ENCODE measurements around the gene PCDHGB6.
"Not testable (repeated sequence)": the region's sequence is repeated elsewhere in the genome, so short reads cannot be mapped to it uniquely, and the experiment has no call there.

Gene PCDHGB6

GRCh38 chr5:141407790-141408505 is at the start of gene PCDHGB6:
TSS of gene PCDHGB6 (plus strand) at chr5:141408021. CDS start at chr5:141408203, 182 bp downstream.
- H3K36me3 ChIP-seq (ENCODE audit: control insufficient read depth in 2 of 2, insufficient read depth in 1 of 2, low read length in 2 of 2); H3K27ac ChIP-seq (ENCODE audit: extremely low read depth, low read depth, low read length); POLR2A ChIA-PET; H3K9me3 ChIP-seq (ENCODE audit: control insufficient read depth, insufficient read depth, low read depth, low read length); H3K4me3 ChIP-seq (ENCODE audit: low read depth, low read length); H3K4me1 ChIP-seq (ENCODE audit: control insufficient read depth, insufficient read depth, low read length): not testable (repeated sequence)
- CTCF ChIA-PET, result interaction anchor here (0.8 to 2.9 kb wide), 4 partner anchors 9 to 158 kb away, joined by 3 to 14 read pairs (median 6); partner anchors contain the start of genes PCDHGA8 and PCDHGB7

GRCh38 chr5:141359790-141360426 is 47.9 kb upstream of the PCDHGB6 start, which contains the start of gene PCDHGB2:
TSS of gene PCDHGB2 (plus strand) at chr5:141359994. CDS start at chr5:141360136, 142 bp downstream.
- H3K4me1 ChIP-seq (ENCODE audit: control insufficient read depth, insufficient read depth, low read length), result no peaks in the 10 kb centered on the region
- H3K36me3 ChIP-seq (ENCODE audit: control insufficient read depth in 2 of 2, insufficient read depth in 1 of 2, low read length in 2 of 2), result no peaks in the 10 kb centered on the region
- peaks cover 3% of the 10 kb centered on the region; the same call in 1 of the 2 replicates for H3K9me3 ChIP-seq (ENCODE audit: control insufficient read depth, insufficient read depth, low read depth, low read length)
- no peak within 1 kb of the TSS for H3K27ac ChIP-seq (ENCODE audit: extremely low read depth, low read depth, low read length)
- TF ChIP-seq ZNF701 (tag by site-specific recombination; IDR thresholded peaks at IDR 0.05) (no peak), ZNF654 (tag by site-specific recombination; IDR thresholded peaks at IDR 0.05; ENCODE audit: low read depth) (peak; percentile 53), ZNF302 (tag by site-specific recombination; IDR thresholded peaks at IDR 0.05; ENCODE audit: low read depth) (no peak), ZNF626 (tag by site-specific recombination; IDR thresholded peaks at IDR 0.05) (no peak), ZNF280C (tag by site-specific recombination; IDR thresholded peaks at IDR 0.05) (no peak)
- TF ChIP-seq, protein P1, sequence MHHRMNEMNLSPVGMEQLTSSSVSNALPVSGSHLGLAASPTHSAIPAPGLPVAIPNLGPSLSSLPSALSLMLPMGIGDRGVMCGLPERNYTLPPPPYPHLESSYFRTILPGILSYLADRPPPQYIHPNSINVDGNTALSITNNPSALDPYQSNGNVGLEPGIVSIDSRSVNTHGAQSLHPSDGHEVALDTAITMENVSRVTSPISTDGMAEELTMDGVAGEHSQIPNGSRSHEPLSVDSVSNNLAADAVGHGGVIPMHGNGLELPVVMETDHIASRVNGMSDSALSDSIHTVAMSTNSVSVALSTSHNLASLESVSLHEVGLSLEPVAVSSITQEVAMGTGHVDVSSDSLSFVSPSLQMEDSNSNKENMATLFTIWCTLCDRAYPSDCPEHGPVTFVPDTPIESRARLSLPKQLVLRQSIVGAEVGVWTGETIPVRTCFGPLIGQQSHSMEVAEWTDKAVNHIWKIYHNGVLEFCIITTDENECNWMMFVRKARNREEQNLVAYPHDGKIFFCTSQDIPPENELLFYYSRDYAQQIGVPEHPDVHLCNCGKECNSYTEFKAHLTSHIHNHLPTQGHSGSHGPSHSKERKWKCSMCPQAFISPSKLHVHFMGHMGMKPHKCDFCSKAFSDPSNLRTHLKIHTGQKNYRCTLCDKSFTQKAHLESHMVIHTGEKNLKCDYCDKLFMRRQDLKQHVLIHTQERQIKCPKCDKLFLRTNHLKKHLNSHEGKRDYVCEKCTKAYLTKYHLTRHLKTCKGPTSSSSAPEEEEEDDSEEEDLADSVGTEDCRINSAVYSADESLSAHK (tag by site-specific recombination; IDR thresholded peaks at IDR 0.05), result no peak
- TF ChIP-seq, protein P2, sequence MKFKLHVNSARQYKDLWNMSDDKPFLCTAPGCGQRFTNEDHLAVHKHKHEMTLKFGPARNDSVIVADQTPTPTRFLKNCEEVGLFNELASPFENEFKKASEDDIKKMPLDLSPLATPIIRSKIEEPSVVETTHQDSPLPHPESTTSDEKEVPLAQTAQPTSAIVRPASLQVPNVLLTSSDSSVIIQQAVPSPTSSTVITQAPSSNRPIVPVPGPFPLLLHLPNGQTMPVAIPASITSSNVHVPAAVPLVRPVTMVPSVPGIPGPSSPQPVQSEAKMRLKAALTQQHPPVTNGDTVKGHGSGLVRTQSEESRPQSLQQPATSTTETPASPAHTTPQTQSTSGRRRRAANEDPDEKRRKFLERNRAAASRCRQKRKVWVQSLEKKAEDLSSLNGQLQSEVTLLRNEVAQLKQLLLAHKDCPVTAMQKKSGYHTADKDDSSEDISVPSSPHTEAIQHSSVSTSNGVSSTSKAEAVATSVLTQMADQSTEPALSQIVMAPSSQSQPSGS (tag by site-specific recombination; IDR thresholded peaks at IDR 0.05; ENCODE audit: low read depth), result no peak
- H3K4me3 ChIP-seq (ENCODE audit: low read depth, low read length), result no peak within 1 kb of the TSS
- POLR2A ChIA-PET, result no interaction called here
- CTCF ChIA-PET, result interaction anchor here (0.6 to 2.6 kb wide), 5 partner anchors 10 to 828 kb away, joined by 3 to 12 read pairs (median 5); partner anchors contain the start of gene PCDHGB1

- TF ChIP-seq TRIM28 (IDR thresholded peaks at IDR 0.05; ENCODE audit: borderline replicate concordance, low read length), result no peak
- no peak for TF ChIP-seq ZBTB17 (tag by site-specific recombination; IDR thresholded peaks at IDR 0.05)
- no peak for TF ChIP-seq ZNF223 (tag by site-specific recombination; IDR thresholded peaks at IDR 0.05)
- TF ChIP-seq, protein P3, sequence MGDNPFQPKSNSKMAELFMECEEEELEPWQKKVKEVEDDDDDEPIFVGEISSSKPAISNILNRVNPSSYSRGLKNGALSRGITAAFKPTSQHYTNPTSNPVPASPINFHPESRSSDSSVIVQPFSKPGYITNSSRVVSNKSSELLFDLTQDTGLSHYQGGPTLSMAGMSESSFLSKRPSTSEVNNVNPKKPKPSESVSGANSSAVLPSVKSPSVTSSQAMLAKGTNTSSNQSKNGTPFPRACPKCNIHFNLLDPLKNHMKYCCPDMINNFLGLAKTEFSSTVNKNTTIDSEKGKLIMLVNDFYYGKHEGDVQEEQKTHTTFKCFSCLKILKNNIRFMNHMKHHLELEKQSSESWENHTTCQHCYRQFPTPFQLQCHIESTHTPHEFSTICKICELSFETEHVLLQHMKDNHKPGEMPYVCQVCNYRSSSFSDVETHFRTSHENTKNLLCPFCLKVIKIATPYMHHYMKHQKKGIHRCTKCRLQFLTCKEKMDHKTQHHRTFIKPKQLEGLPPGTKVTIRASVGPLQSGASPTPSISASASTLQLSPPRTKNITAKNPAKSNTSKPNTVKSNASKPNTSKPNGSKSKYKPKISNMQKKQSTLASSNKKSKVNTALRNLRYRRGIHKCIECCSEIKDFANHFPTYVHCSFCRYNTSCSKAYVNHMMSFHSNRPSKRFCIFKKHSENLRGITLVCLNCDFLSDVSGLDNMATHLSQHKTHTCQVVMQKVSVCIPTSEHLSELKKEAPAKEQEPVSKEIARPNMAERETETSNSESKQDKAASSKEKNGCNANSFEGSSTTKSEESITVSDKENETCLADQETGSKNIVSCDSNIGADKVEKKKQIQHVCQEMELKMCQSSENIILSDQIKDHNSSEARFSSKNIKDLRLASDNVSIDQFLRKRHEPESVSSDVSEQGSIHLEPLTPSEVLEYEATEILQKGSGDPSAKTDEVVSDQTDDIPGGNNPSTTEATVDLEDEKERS (tag by site-specific recombination; IDR thresholded peaks at IDR 0.05), result no peak
- TF ChIP-seq SCRT1 (tag by site-specific recombination; IDR thresholded peaks at IDR 0.05; ENCODE audit: borderline replicate concordance), result no peak
- no peak for TF ChIP-seq ZNF404 (tag by site-specific recombination; IDR thresholded peaks at IDR 0.05)
- no peak for TF ChIP-seq KLF7 (tag by site-specific recombination; IDR thresholded peaks at IDR 0.05; ENCODE audit: borderline replicate concordance)
- no peak for TF ChIP-seq ZSCAN4 (tag by site-specific recombination; IDR thresholded peaks at IDR 0.05)
- ChIA-PET POLR2A (no interaction called here), CTCF (interaction anchor here (0.6 to 1.9 kb wide), 2 partner anchors 31 to 204 kb away, joined by 3 to 9 read pairs; no protein-coding TSS in a partner anchor)
- Histone ChIP-seq H3K27ac (ENCODE audit: extremely low read depth, low read depth, low read length) (no peak overlapping the region), H3K36me3 (ENCODE audit: control insufficient read depth in 2 of 2, insufficient read depth in 1 of 2, low read length in 2 of 2) (no peaks in the 10 kb centered on the region), H3K4me1 (ENCODE audit: control insufficient read depth, insufficient read depth, low read length) (no peaks in the 10 kb centered on the region), H3K9me3 (ENCODE audit: control insufficient read depth, insufficient read depth, low read depth, low read length) (peaks cover 3% of the 10 kb centered on the region; the same call in 1 of the 2 replicates), H3K4me3 (ENCODE audit: low read depth, low read length) (no peak overlapping the region)
These were observed 47.1 kb upstream of the PCDHGB6 start for GRCh38 chr5:141360685-141361084.
